ENCODE results near the gene CMC1.

CMC1 gene

GRCh38 chr3:28212681-28213080 lies 28.7 kb upstream of the CMC1 start:
- peaks cover 10% of the 10 kb centered on the region for H3K4me1 ChIP-seq (ENCODE audit: insufficient read depth, low read length, severe bottlenecking)
- no peaks in the 10 kb centered on the region for H3K36me3 ChIP-seq (ENCODE audit: insufficient read depth, low read length)
- no peaks in the 10 kb centered on the region for H3K79me2 ChIP-seq (ENCODE audit: insufficient read depth, low read length)
- H3K27ac ChIP-seq (ENCODE audit: low read depth, low read length, poor library complexity, severe bottlenecking): no peak overlapping the region
- no peaks in the 10 kb centered on the region for H4K20me1 ChIP-seq (ENCODE audit: insufficient read depth, low read length)
- 0 out of 2 replicates have a peak, but pooled peaks cover 6% of the 10 kb centered on the region for H3K27me3 ChIP-seq (ENCODE audit: insufficient read depth, low read length)
- no peaks in the 10 kb centered on the region; the same call in 1 of the 2 replicates for H3K9me2 ChIP-seq (ENCODE audit: low read depth, low read length)
- H3F3A ChIP-seq (ENCODE audit: insufficient read depth, low read length): no peaks in the 10 kb centered on the region
- H3K9me3 ChIP-seq (ENCODE audit: low read length): peaks cover 5% of the 10 kb centered on the region; the same call in 1 of the 2 replicates
- H3K9ac ChIP-seq (ENCODE audit: low read length): no peak overlapping the region
- no peak overlapping the region for H2AFZ ChIP-seq (ENCODE audit: low read length)
- no peak overlapping the region for H3K4me2 ChIP-seq (ENCODE audit: low read length)
- H3K4me3 ChIP-seq (ENCODE audit: low read depth, low read length, poor library complexity, severe bottlenecking): no peak overlapping the region
- TF ChIP-seq, protein P1, sequence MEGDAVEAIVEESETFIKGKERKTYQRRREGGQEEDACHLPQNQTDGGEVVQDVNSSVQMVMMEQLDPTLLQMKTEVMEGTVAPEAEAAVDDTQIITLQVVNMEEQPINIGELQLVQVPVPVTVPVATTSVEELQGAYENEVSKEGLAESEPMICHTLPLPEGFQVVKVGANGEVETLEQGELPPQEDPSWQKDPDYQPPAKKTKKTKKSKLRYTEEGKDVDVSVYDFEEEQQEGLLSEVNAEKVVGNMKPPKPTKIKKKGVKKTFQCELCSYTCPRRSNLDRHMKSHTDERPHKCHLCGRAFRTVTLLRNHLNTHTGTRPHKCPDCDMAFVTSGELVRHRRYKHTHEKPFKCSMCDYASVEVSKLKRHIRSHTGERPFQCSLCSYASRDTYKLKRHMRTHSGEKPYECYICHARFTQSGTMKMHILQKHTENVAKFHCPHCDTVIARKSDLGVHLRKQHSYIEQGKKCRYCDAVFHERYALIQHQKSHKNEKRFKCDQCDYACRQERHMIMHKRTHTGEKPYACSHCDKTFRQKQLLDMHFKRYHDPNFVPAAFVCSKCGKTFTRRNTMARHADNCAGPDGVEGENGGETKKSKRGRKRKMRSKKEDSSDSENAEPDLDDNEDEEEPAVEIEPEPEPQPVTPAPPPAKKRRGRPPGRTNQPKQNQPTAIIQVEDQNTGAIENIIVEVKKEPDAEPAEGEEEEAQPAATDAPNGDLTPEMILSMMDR (IDR thresholded peaks at IDR 0.05; ENCODE audit: low read length): no peak
- no peak for TF ChIP-seq EZH2 (IDR thresholded peaks at IDR 0.05; ENCODE audit: borderline replicate concordance, low read length)

- H2AFZ ChIP-seq (ENCODE audit: low read length): no peak overlapping the region
- H3K9ac ChIP-seq (ENCODE audit: low read length): no peak overlapping the region
- H3K4me3 ChIP-seq (ENCODE audit: low read depth, low read length, poor library complexity, severe bottlenecking): no peak overlapping the region
- H3K27me3 ChIP-seq (ENCODE audit: insufficient read depth, low read length): 0 out of 2 replicates have a peak, but pooled peaks cover 6% of the 10 kb centered on the region
- no peak overlapping the region for H3K4me2 ChIP-seq (ENCODE audit: low read length)
- no peak for TF ChIP-seq EZH2 (IDR thresholded peaks at IDR 0.05; ENCODE audit: borderline replicate concordance, low read length)
- TF ChIP-seq, protein P1 (IDR thresholded peaks at IDR 0.05; ENCODE audit: low read length): no peak
- H3K4me1 ChIP-seq (ENCODE audit: insufficient read depth, low read length, severe bottlenecking): peaks cover 10% of the 10 kb centered on the region
- H3K79me2 ChIP-seq (ENCODE audit: insufficient read depth, low read length): no peaks in the 10 kb centered on the region
- no peak overlapping the region for H3K27ac ChIP-seq (ENCODE audit: low read depth, low read length, poor library complexity, severe bottlenecking)
- H3K9me3 ChIP-seq (ENCODE audit: low read length): peaks cover 5% of the 10 kb centered on the region; the same call in 1 of the 2 replicates
- H3K36me3 ChIP-seq (ENCODE audit: insufficient read depth, low read length): no peaks in the 10 kb centered on the region
- H3K9me2 ChIP-seq (ENCODE audit: low read depth, low read length): no peaks in the 10 kb centered on the region; the same call in 1 of the 2 replicates
- H3F3A ChIP-seq (ENCODE audit: insufficient read depth, low read length): no peaks in the 10 kb centered on the region
- no peaks in the 10 kb centered on the region for H4K20me1 ChIP-seq (ENCODE audit: insufficient read depth, low read length)
Observed at GRCh38 chr3:28215407-28215806, 26.0 kb upstream of the CMC1 start.

- Histone ChIP-seq H3K9me3 (ENCODE audit: low read length) (peaks cover 5% of the 10 kb centered on the region; the same call in 1 of the 2 replicates), H3K79me2 (ENCODE audit: insufficient read depth, low read length) (no peaks in the 10 kb centered on the region), H3K27me3 (ENCODE audit: insufficient read depth, low read length) (0 out of 2 replicates have a peak, but pooled peaks cover 6% of the 10 kb centered on the region), H3K4me1 (ENCODE audit: insufficient read depth, low read length, severe bottlenecking) (no peaks in the 10 kb centered on the region), H3K27ac (ENCODE audit: low read depth, low read length, poor library complexity, severe bottlenecking) (no peak overlapping the region), H3K9ac (ENCODE audit: low read length) (no peak overlapping the region), H3K9me2 (ENCODE audit: low read depth, low read length) (no peaks in the 10 kb centered on the region), H3K4me2 (ENCODE audit: low read length) (no peak overlapping the region), H3F3A (ENCODE audit: insufficient read depth, low read length) (no peaks in the 10 kb centered on the region), H4K20me1 (ENCODE audit: insufficient read depth, low read length) (no peaks in the 10 kb centered on the region), H2AFZ (ENCODE audit: low read length) (no peak overlapping the region), H3K4me3 (ENCODE audit: low read depth, low read length, poor library complexity, severe bottlenecking) (no peak overlapping the region), H3K36me3 (ENCODE audit: insufficient read depth, low read length) (no peaks in the 10 kb centered on the region)
- TF ChIP-seq, protein P1 (IDR thresholded peaks at IDR 0.05; ENCODE audit: low read length): no peak
Observed at GRCh38 chr3:28218071-28218916, 23.1 kb upstream of the CMC1 start.
